Esophagus squamous epithelium (tissue), 4 donors: ENCODE data around the gene MEPCE.

Experiments
- POLR2A ChIP-seq, 4 donors: fragments of 450-650 bp; IDR thresholded peaks; one replicate each; pipeline ENCODE4 v1.6.1; 2017; ENCODE audit warnings: antibody characterized with exemption in 4 of 4, mild to moderate bottlenecking in 4 of 4, moderate library complexity in 3 of 4
- TF ChIP-seq, protein P1 (sequence below), 6 experiments: fragments of 450-650 bp in 4 of 6; fragments of 200-600 bp in 2 of 6; sonication (generic) in 2 of 6; IDR thresholded peaks; one replicate each; pipeline ENCODE4 v1.5.1; 2016 to 2019; ENCODE audit warnings: antibody characterized with exemption in 6 of 6, mild to moderate bottlenecking in 4 of 6, moderate library complexity in 4 of 6

DNA sequence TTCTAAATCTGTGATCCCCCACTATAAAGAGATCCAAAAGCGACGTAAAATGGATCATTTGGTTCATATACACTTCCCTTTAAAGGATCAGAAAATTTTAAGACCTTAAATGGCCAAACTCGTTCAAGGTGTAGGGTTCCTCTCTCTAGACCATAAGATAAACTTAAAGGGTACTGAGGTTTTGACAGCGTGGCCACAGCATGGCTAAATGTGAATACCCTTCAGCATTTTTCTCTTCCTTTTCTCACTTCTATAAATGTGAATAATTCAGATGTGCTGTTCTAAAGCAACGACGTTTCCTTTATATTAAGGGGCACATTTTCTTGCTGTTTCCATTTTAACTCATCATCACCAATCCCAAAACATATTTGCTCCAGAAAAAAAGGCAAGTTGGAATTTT, 6.3 kb upstream of the MEPCE start:
- TF ChIP-seq, protein P1, sequence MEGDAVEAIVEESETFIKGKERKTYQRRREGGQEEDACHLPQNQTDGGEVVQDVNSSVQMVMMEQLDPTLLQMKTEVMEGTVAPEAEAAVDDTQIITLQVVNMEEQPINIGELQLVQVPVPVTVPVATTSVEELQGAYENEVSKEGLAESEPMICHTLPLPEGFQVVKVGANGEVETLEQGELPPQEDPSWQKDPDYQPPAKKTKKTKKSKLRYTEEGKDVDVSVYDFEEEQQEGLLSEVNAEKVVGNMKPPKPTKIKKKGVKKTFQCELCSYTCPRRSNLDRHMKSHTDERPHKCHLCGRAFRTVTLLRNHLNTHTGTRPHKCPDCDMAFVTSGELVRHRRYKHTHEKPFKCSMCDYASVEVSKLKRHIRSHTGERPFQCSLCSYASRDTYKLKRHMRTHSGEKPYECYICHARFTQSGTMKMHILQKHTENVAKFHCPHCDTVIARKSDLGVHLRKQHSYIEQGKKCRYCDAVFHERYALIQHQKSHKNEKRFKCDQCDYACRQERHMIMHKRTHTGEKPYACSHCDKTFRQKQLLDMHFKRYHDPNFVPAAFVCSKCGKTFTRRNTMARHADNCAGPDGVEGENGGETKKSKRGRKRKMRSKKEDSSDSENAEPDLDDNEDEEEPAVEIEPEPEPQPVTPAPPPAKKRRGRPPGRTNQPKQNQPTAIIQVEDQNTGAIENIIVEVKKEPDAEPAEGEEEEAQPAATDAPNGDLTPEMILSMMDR (IDR thresholded peaks at IDR 0.05): no peak
- no peak for TF ChIP-seq POLR2A (IDR thresholded peaks at IDR 0.05)
